Measurements from ENCODE around the gene FURIN. TPM values are rescaled to one million over a fixed set of nuclear protein-coding genes. Genes with fewer than 3 reads are reported as not detected.

The FURIN gene
- total and polyA plus RNA-seq, 2 of the 4 experiments (the other 2 are of a cell fraction) = 34.8 to 54.3 TPM

- Histone ChIP-seq H3K27ac (ENCODE audit: insufficient read depth, low read length) (no peak overlapping the region), H4K8ac (ENCODE audit: low read depth in 2 of 2, low read length in 2 of 2) (no peak overlapping the region), H3K4me3 (ENCODE audit: insufficient read depth, low read depth, low read length) (no peak overlapping the region), H4K5ac (ENCODE audit: low read depth, low read length) (no peak overlapping the region), H3K23ac (ENCODE audit: low read depth, low read length) (no peak overlapping the region), H2AK9ac (replicated peaks; ENCODE audit: low read depth, low read length, poor library complexity) (no peak overlapping the region), H3K4me2 (ENCODE audit: low read depth, low read length) (no peak overlapping the region), H3K9ac (ENCODE audit: low read depth, low read length) (no peak overlapping the region), H4K20me1 (ENCODE audit: insufficient read depth, low read length) (peaks cover 20% of the 10 kb centered on the region), H2BK120ac (ENCODE audit: low read depth, low read length) (no peak overlapping the region), H3K27me3 (ENCODE audit: control insufficient read depth, insufficient read depth, low read length) (no peaks in the 10 kb centered on the region), H3K4ac (ENCODE audit: low read depth, low read length) (no peak overlapping the region), H3K9me1 (ENCODE audit: insufficient read depth, low read length) (peaks cover 6% of the 10 kb centered on the region), H3K79me1 (ENCODE audit: low read depth in 1 of 2, low read length in 2 of 2) (peaks cover 14 to 51% of the 10 kb centered on the region in 2 experiments), H3K4me1 (ENCODE audit: control insufficient read depth, insufficient read depth, low read length) (peaks cover 21% of the 10 kb centered on the region), H2BK20ac (ENCODE audit: low read depth, low read length) (no peak overlapping the region), H3K56ac (ENCODE audit: extremely low read depth, insufficient read depth, low read length) (no peak overlapping the region), H3K18ac (ENCODE audit: low read depth, low read length) (no peak overlapping the region), H2AK5ac (ENCODE audit: low read depth, low read length) (no peak overlapping the region), H2BK15ac (ENCODE audit: low read depth, low read length) (no peak overlapping the region), H3K9me3 (ENCODE audit: control insufficient read depth, insufficient read depth, low read length) (no peaks in the 10 kb centered on the region), H2BK5ac (ENCODE audit: low read depth, low read length, poor library complexity, severe bottlenecking) (no peak overlapping the region), H4K91ac (ENCODE audit: insufficient read depth, low read depth, low read length) (no peak overlapping the region), H3K14ac (replicated peaks; ENCODE audit: low read depth, low read length) (no peak overlapping the region), H2AFZ (replicated peaks; ENCODE audit: low read length, poor library complexity) (no peak overlapping the region), H3K36me3 (ENCODE audit: control insufficient read depth, insufficient read depth, low read length) (peaks cover 46% of the 10 kb centered on the region)
- DNase-seq (no peak), ATAC-seq (ENCODE audit: low read depth) (no peak)
- no TSS peak for BruUV-seq (replicated peaks)
- POLR2A ChIA-PET (ENCODE audit: unreplicated experiment) = no interaction called here
- TF ChIP-seq CHD1 (IDR thresholded peaks at IDR 0.05; ENCODE audit: low read depth, low read length) (no peak), CEBPB (IDR thresholded peaks at IDR 0.05; ENCODE audit: low read depth, low read length) (no peak), CTCF (conservative IDR thresholded peaks at IDR 0.05; ENCODE audit: low read depth, low read length) (no peak), MXI1 (IDR thresholded peaks at IDR 0.05; ENCODE audit: borderline replicate concordance, low read depth, low read length) (no peak), RFX5 (IDR thresholded peaks at IDR 0.05; ENCODE audit: low read depth, low read length) (no peak), RAD21 (IDR thresholded peaks at IDR 0.05; ENCODE audit: low read length) (no peak), FOS (IDR thresholded peaks at IDR 0.05; ENCODE audit: low read depth, low read length) (no peak), RCOR1 (IDR thresholded peaks at IDR 0.05; ENCODE audit: insufficient replicate concordance, low read length) (no peak), SMC3 (IDR thresholded peaks at IDR 0.05; ENCODE audit: low read depth, low read length) (no peak), POLR2A (IDR thresholded peaks at IDR 0.05; ENCODE audit: low read depth, low read length) (no peak), MAFK (IDR thresholded peaks at IDR 0.05; ENCODE audit: low read depth, low read length) (no peak), MAZ (IDR thresholded peaks at IDR 0.05; ENCODE audit: borderline replicate concordance, low read depth, low read length) (no peak)
- TF ChIP-seq, protein P1, sequence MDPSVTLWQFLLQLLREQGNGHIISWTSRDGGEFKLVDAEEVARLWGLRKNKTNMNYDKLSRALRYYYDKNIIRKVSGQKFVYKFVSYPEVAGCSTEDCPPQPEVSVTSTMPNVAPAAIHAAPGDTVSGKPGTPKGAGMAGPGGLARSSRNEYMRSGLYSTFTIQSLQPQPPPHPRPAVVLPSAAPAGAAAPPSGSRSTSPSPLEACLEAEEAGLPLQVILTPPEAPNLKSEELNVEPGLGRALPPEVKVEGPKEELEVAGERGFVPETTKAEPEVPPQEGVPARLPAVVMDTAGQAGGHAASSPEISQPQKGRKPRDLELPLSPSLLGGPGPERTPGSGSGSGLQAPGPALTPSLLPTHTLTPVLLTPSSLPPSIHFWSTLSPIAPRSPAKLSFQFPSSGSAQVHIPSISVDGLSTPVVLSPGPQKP (IDR thresholded peaks at IDR 0.05; ENCODE audit: borderline replicate concordance, low read depth, low read length) = no peak
- CTCF ChIA-PET = no interaction called here
- intact Hi-C loops (cut with micrococcal nuclease) = no loop called here
- WGBS, 2 experiments (ENCODE audit: extremely low coverage in 2 of 2, insufficient read length in 1 of 2) = 90% methylated on average over 6 of the region's 12 CpGs; no CpG with 5 or more reads in 1 of the 2 experiments
- dilution Hi-C loops (cut with HindIII; ENCODE audit: low sequenced_read_pairs, unreplicated experiment) = no loop called here
- in situ Hi-C loops (cut with MboI; ENCODE audit: low sequenced_read_pairs) = loop anchor here (25.0 kb wide), 1 partner anchor 563 kb away; no protein-coding TSS in a partner anchor
Measured at GRCh38 chr15:90875549-90875981, 7.2 kb downstream of the FURIN start.

Measured in IMR-90 (cell line).